GM12873 (cell line): Measurements from ENCODE around the gene NRG3.

ENCODE experiments used
- TF ChIP-seq, protein P1 (sequence below): IDR thresholded peaks from 2 replicates; pipeline ENCODE4 v1.5.1; 2012; ENCODE audit warnings: low read depth, mild to moderate bottlenecking, moderate library complexity, low read length, control low read depth; ENCODE audit not compliant: insufficient read depth; ENCODE audit errors: missing control alignments

The NRG3 gene

DNA sequence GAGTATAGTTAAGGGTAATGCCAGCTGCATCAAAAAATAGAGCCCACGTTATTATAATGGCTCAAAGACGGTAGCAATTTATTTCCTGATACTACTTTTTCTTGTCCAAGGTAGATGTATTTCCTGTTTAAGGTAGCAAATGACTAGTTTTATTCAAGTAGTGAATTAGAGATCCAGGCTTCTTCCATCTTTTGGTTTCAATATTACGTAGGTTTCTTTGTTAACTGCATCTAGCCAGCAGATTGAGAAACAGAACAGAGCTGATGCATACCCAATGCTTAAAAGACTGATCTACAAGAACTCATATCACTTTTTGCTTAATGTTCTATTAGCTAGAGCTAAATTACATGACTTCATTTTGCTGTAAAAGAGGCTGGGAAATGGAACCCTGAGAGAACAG lies 992.1 kb downstream of the NRG3 start:
- TF ChIP-seq, protein P1, sequence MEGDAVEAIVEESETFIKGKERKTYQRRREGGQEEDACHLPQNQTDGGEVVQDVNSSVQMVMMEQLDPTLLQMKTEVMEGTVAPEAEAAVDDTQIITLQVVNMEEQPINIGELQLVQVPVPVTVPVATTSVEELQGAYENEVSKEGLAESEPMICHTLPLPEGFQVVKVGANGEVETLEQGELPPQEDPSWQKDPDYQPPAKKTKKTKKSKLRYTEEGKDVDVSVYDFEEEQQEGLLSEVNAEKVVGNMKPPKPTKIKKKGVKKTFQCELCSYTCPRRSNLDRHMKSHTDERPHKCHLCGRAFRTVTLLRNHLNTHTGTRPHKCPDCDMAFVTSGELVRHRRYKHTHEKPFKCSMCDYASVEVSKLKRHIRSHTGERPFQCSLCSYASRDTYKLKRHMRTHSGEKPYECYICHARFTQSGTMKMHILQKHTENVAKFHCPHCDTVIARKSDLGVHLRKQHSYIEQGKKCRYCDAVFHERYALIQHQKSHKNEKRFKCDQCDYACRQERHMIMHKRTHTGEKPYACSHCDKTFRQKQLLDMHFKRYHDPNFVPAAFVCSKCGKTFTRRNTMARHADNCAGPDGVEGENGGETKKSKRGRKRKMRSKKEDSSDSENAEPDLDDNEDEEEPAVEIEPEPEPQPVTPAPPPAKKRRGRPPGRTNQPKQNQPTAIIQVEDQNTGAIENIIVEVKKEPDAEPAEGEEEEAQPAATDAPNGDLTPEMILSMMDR: no peak

DNA sequence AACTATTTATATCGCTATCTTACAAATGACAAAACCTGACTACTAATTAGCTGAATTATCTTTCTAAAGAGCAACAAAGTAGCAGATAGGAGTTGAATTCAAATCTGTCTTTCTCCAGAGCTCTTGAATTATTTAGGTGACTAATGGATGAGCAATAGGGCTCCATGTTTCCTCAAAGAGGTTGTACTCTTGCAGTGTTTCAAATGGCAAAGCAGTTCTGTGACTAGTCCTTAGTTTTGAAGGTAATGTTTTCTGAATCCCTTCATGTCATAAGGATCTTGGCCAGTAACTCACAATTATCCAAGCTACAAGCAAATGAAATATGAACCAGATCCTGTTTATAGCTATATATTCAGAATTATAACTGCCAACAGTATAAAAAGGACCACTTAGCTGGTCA lies 999.7 kb downstream of the NRG3 start:
- TF ChIP-seq, protein P1: no peak

DNA sequence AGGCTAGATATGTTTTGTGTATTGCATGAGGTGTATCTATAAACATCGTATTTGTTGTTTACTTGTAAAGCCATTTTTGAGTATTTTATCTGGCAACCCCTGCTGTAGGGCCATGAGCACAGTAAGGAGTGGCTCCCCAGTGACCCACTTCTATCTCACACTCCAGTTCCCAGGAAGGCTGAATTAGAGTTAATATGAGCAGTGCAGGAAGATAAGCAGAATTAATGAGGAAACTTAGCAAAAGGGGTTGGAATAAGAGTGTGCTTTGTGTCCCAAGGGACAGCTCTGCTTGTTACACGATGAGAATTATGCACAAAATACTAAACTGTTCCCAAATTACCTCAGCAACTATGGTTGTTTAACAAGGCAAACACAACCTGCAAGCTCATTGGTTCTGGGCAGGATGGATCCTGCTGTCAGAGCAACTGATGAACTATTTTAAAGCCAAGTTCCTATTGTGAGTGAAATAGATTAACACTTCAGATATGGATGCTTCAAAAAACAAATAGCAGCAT lies 1005.8 kb downstream of the NRG3 start:
- TF ChIP-seq, protein P1: no peak

DNA sequence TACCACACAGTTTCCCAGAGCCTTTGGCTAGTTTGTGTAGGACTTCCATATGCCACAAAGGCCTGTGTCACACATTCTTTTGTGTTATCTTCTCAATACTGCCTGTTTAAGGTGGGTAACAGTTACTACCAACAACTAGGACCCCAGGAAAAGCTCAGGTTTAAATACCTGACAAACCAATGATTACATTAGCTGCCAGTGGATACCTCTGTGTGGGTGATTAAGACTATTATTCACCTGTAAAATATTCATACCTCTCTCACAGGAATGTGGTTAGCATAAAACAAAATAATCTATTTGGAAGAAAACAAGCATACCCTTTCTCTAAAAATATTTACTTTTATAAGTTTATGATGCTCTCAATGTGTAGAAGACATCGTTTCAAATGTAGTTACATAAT lies 1007.7 kb downstream of the NRG3 start:
- TF ChIP-seq, protein P1: no peak

DNA sequence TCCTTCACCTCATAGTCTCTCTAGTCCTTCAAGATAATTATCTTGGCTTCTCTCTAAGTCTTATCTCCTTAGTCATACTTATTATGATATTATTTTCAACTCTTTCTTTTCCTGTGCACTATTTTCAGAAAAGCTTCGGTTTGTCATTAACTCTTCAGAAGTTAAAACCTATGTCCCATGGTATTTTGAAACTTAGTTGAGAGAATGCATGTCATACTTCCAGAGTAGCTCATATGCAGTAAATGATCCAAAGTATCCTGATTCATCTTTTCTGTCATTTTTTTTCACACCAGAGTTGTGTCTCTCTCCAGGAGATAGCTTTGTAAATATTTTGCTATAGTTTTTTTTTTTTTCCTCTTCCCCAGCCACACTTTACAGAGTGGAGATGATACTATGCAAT lies 1008.6 kb downstream of the NRG3 start:
- TF ChIP-seq, protein P1: no peak

DNA sequence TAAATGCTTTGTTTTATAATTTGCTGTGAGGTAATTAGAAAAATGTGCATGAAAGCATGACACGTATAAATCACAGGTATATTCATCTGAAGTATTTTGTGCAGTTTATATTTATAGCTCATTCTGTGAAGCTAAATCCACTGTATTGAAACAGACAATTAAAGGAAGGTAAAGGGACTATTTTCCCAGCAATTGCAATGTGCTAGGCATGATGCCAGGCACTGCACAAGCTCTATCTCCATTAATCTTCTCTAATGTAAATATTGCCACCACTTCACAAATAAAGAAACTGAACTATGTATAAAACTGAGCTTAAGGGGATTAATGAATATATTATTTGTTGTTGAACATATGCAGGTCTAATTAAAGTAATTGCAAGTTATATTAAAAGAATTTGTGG lies 1012.5 kb downstream of the NRG3 start:
- TF ChIP-seq, protein P1: no peak

DNA sequence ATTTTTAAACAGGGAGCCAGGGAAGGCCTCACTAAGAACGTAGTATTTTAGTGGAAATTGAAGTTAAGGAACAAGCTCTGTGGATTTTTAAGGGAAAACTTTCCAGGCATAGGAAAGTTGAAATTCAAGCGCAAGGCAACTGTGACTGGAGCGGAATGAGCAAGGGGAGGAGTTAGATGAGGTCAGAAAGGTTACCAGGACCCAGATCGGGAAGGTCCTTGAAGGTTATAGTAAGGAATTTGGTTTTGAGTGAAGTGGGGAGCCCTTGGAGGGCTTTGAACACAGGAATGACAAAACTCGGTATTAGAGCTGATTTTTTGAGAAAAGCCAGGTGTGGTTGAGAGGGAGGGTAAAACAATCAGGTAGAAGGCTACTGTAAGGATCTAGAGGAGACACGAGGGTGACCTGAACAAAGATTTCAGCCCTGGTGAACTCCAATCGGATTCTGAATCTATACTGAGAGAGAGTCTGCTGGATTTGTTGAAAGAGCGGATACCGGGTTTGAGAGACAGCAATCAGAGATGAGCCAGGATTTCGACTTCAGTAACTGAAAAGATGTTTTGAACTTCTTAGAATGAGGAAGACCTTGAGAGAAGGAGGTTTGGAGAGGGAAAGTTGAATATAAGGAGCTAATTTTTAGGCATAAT lies 1013.9 kb downstream of the NRG3 start:
- TF ChIP-seq, protein P1: no peak
